PFSK-1 (cell line): ENCODE measurements around the gene TIGD6.

Experiments
- POLR2AphosphoS5 ChIP-seq: IDR thresholded peaks from 2 replicates; pipeline ENCODE4 v1.6.1; 2012; ENCODE audit warnings: low read depth, mild to moderate bottlenecking, control low read depth, low read length, moderate library complexity
- TAF1 ChIP-seq: IDR thresholded peaks from 2 replicates; pipeline ENCODE4 v1.6.1; 2012; ENCODE audit warnings: low read length, control low read depth, borderline replicate concordance; ENCODE audit not compliant: insufficient read depth

GRCh38 chr5:150006318-150006717 is 5.9 kb upstream of the TIGD6 start:
- no peak for TF ChIP-seq POLR2AphosphoS5
- no peak for TF ChIP-seq TAF1
